WERI-Rb-1 (cell line): ENCODE measurements around the gene SLC6A6.

Source experiments
- DNase-seq: peaks from one replicate; pipeline ENCODE4 v3.0.0-alpha.2; 2020
- H3K27ac ChIP-seq: fragments of 250-450 bp; sonication (Bioruptor Pico); 2 replicates; pipeline ENCODE4 v1.5.1; 2020; ENCODE audit warnings: mild to moderate bottlenecking, moderate library complexity
- H3K27me3 ChIP-seq: fragments of 250-450 bp; sonication (Bioruptor Pico); 2 replicates; pipeline ENCODE4 v1.5.1; 2021; ENCODE audit warnings: mild to moderate bottlenecking, low read depth, moderate library complexity; ENCODE audit not compliant: insufficient read depth, severe bottlenecking
- H3K36me3 ChIP-seq: fragments of 250-450 bp; sonication (Bioruptor Pico); 2 replicates; pipeline ENCODE4 v1.5.1; 2020; ENCODE audit warnings: mild to moderate bottlenecking, moderate library complexity
- H3K4me3 ChIP-seq: 2 replicates; pipeline ENCODE4 v1.5.1; 2011; ENCODE audit warnings: low read depth, mild to moderate bottlenecking, control low read depth, low read length
- H3K9me3 ChIP-seq: fragments of 250-450 bp; sonication (Bioruptor Pico); 2 replicates; pipeline ENCODE4 v1.5.1; 2021; ENCODE audit warnings: mild to moderate bottlenecking, moderate library complexity; ENCODE audit not compliant: severe bottlenecking
- CTCF ChIP-seq: IDR thresholded peaks from 2 replicates; pipeline ENCODE4 v1.5.1; 2011; ENCODE audit warnings: low read depth, mild to moderate bottlenecking, control low read depth, inconsistent platforms, low read length

SLC6A6 gene

GRCh38 chr3:14397046-14397445 is 5.4 kb upstream of the SLC6A6 start:
- Histone ChIP-seq H3K27me3 (no peaks in the 10 kb centered on the region), H3K9me3 (no peaks in the 10 kb centered on the region), H3K36me3 (no peaks in the 10 kb centered on the region), H3K27ac (no peak overlapping the region), H3K4me3 (no peak overlapping the region)
- TF ChIP-seq CTCF, result no peak
- no peak for DNase-seq

- Histone ChIP-seq H3K27me3 (no peaks in the 10 kb centered on the region), H3K9me3 (no peaks in the 10 kb centered on the region), H3K27ac (no peak overlapping the region), H3K4me3 (no peak overlapping the region), H3K36me3 (no peaks in the 10 kb centered on the region)
- DNase-seq, result no peak
- no peak for TF ChIP-seq CTCF
Measured at GRCh38 chr3:14397531-14397930, 4.9 kb upstream of the SLC6A6 start.

GRCh38 chr3:14397940-14398796 is 4.2 kb upstream of the SLC6A6 start:
- DNase-seq, result no peak
- no peak for TF ChIP-seq CTCF
- no peaks in the 10 kb centered on the region for H3K9me3 ChIP-seq
- no peak overlapping the region for H3K4me3 ChIP-seq
- H3K36me3 ChIP-seq, result no peaks in the 10 kb centered on the region
- no peaks in the 10 kb centered on the region for H3K27me3 ChIP-seq
- no peak overlapping the region for H3K27ac ChIP-seq

GRCh38 chr3:14398797-14399106 is 3.7 kb upstream of the SLC6A6 start:
- Histone ChIP-seq H3K27ac (no peak overlapping the region), H3K36me3 (no peaks in the 10 kb centered on the region), H3K27me3 (no peaks in the 10 kb centered on the region), H3K9me3 (no peaks in the 10 kb centered on the region), H3K4me3 (no peak overlapping the region)
- TF ChIP-seq CTCF, result peak; percentile 18; the same call in 1 of the 2 replicates
- no peak for DNase-seq

- H3K4me3 ChIP-seq, result peak overlapping the region; percentile 76
- TF ChIP-seq CTCF, result no peak
- no peaks in the 10 kb centered on the region; the same call in 1 of the 2 replicates for H3K36me3 ChIP-seq
- H3K9me3 ChIP-seq, result no peaks in the 10 kb centered on the region
- no peak for DNase-seq
- no peaks in the 10 kb centered on the region for H3K27me3 ChIP-seq
- H3K27ac ChIP-seq, result peak overlapping the region; percentile 41
Measured at GRCh38 chr3:14401692-14402303, 608 bp upstream of the SLC6A6 start.
